Sciatic nerve (tissue), 2 donors: ENCODE results near the gene PAM. TPM values are rescaled to one million over a fixed set of nuclear protein-coding genes. Genes with fewer than 3 reads are reported as not detected.
"Not testable (repeated sequence)": the region's sequence is repeated elsewhere in the genome, so short reads cannot be mapped to it uniquely, and the experiment has no call there.

ENCODE experiments used
- ATAC-seq: fragments of 200-7000 bp; cut with Tn5 transposase; one replicate; pipeline ENCODE4 v1.9.1; 2020; ENCODE audit warnings: mild to moderate bottlenecking, moderate library complexity
- DNase-seq: peaks from one replicate; pipeline ENCODE4 v3.0.0-alpha.2; 2020; ENCODE audit warnings: low spot score
- intact Hi-C: fragments of 100-400 bp; cut with DNase I; formaldehyde crosslinking; loops from one replicate; pipeline ENCODE4 v1.14.2; 2022
- total RNA-seq: library from RNA; stranded (reverse); fragmentation: NEBNext Ultra II Directional; extraction: Animal tissue kit (Norgen Biotek cat#: 25700); gene quantifications from one replicate; pipeline ENCODE4 v1.2.1, GENCODE V29; 2021
- donor health status: DM: no; HTN: no; CAD: no.
- donor health status: DM: no; HTN: no; CAD: no.

Gene PAM
- total RNA-seq, 1 donor from 2014 or later = 188 TPM

GRCh38 chr5:102772273-102772672 is 17.2 kb downstream of the PAM start:
- intact Hi-C loops = no loop called here
- DNase-seq = no peak

GRCh38 chr5:102773133-102773532 is 18.0 kb downstream of the PAM start:
- DNase-seq (no peak), ATAC-seq (no peak)
- intact Hi-C loops = no loop called here

More at GRCh38 chr5:102772273-102772672, 17.2 kb downstream of the PAM start:
- ATAC-seq = no peak

- ATAC-seq, DNase-seq, intact Hi-C loops: not testable (repeated sequence)
Observed at GRCh38 chr5:102775756-102776155, 20.7 kb downstream of the PAM start.

GRCh38 chr5:102777099-102777498 is 22.0 kb downstream of the PAM start:
- DNase-seq (no peak), ATAC-seq (no peak)
- intact Hi-C loops = no loop called here

GRCh38 chr5:102778478-102778877 is 23.4 kb downstream of the PAM start:
- intact Hi-C loops = no loop called here
- DNase-seq (no peak), ATAC-seq (no peak)

- ATAC-seq = no peak
- intact Hi-C loops = no loop called here
Observed at GRCh38 chr5:102781359-102781758, 26.3 kb downstream of the PAM start.

GRCh38 chr5:102781786-102782185 is 26.7 kb downstream of the PAM start:
- intact Hi-C loops = no loop called here
- no peak for ATAC-seq
- no peak for DNase-seq

More at GRCh38 chr5:102781359-102781758, 26.3 kb downstream of the PAM start:
- no peak for DNase-seq

- intact Hi-C loops = no loop called here
- no peak for ATAC-seq
Observed at GRCh38 chr5:102782217-102782872, 27.2 kb downstream of the PAM start.

GRCh38 chr5:102787134-102787533 is 32.0 kb downstream of the PAM start:
- intact Hi-C loops = no loop called here
- ATAC-seq = no peak
- no peak for DNase-seq

More at GRCh38 chr5:102782217-102782872, 27.2 kb downstream of the PAM start:
- DNase-seq = no peak

- intact Hi-C loops = no loop called here
Observed at GRCh38 chr5:102788788-102789187, 33.7 kb downstream of the PAM start.

GRCh38 chr5:102789469-102789868 is 34.4 kb downstream of the PAM start:
- no peak for ATAC-seq
- intact Hi-C loops = no loop called here
- no peak for DNase-seq

More at GRCh38 chr5:102788788-102789187, 33.7 kb downstream of the PAM start:
- no peak for DNase-seq
- ATAC-seq = no peak

GRCh38 chr5:102790748-102791147 is 35.6 kb downstream of the PAM start:
- intact Hi-C loops = no loop called here
- DNase-seq (no peak), ATAC-seq (no peak)

- DNase-seq = no peak
- ATAC-seq = no peak
- intact Hi-C loops = no loop called here
Observed at GRCh38 chr5:102792705-102793104, 37.6 kb downstream of the PAM start.

- ATAC-seq (no peak), DNase-seq (no peak)
- intact Hi-C loops = no loop called here
Observed at GRCh38 chr5:102794047-102794446, 38.9 kb downstream of the PAM start.

GRCh38 chr5:102794677-102795331 is 39.7 kb downstream of the PAM start:
- no peak for ATAC-seq
- intact Hi-C loops = no loop called here
- no peak for DNase-seq

- no peak for DNase-seq
- intact Hi-C loops = no loop called here
- peak; percentile 22 for ATAC-seq
Observed at GRCh38 chr5:102795526-102795925, 40.4 kb downstream of the PAM start.

GRCh38 chr5:102796009-102796408 is 40.9 kb downstream of the PAM start:
- DNase-seq = no peak
- intact Hi-C loops = no loop called here
- ATAC-seq = peak; percentile 32

- ATAC-seq (no peak), DNase-seq (no peak)
- intact Hi-C loops = no loop called here
Observed at GRCh38 chr5:102796498-102796897, 41.4 kb downstream of the PAM start.

GRCh38 chr5:102797322-102797884 is 42.3 kb downstream of the PAM start:
- no peak for ATAC-seq
- intact Hi-C loops = no loop called here
- DNase-seq = no peak

- ATAC-seq (no peak), DNase-seq (no peak)
- intact Hi-C loops = no loop called here
Observed at GRCh38 chr5:102798104-102798785, 43.1 kb downstream of the PAM start.
